HCT116 (cell line): Measurements from ENCODE around the gene DPYD. TPM values are rescaled to one million over a fixed set of nuclear protein-coding genes. Genes with fewer than 3 reads are reported as not detected.

Source experiments
- ATAC-seq: fragments of 200-7000 bp; cut with Tn5 transposase; 2 replicates; pipeline ENCODE4 v1.9.1; 2020; ENCODE audit warnings: mild to moderate bottlenecking, moderate library complexity
- BruUV-seq: library from RNA; stranded (reverse); fragments of 400-500 nt; replicated peaks from 2 replicates; lab custom pipeline; 2021; lab: Mats Ljungman, UMichigan
- CTCF ChIA-PET: fragments of 300-600 bp; sonication (Branson Sonifier 250); formaldehyde crosslinking; loops from one replicate; lab custom pipeline; 2021; ENCODE audit warnings: antibody characterized with exemption; lab: Charles Lee
- POLR2A ChIA-PET: fragments of 300-600, 350-600 bp; sonication (Branson Sonifier 250); formaldehyde crosslinking; loops from one replicate; lab custom pipeline; 2021; ENCODE audit warnings: antibody characterized with exemption; lab: Charles Lee
- RAD21 ChIA-PET, 2 experiments: fragments of 300-600 bp; sonication (Branson Sonifier 250); formaldehyde crosslinking; loops; one replicate each; lab custom pipeline; 2023; ENCODE audit warnings: low total read pairs in 2 of 2; ENCODE audit not compliant: uncharacterized antibody in 2 of 2, unreplicated experiment in 2 of 2, low non-redundant PET in 1 of 2; lab: Charles Lee
- DNase-seq: peaks from one replicate; pipeline ENCODE4 v3.0.0-alpha.2; 2010; ENCODE audit warnings: low read depth, low spot score
- H2AFZ ChIP-seq: fragments of 200-600 bp; shearing (Covaris generic), sonication (generic); 2 replicates; pipeline ENCODE4 v1.6.1; 2017; ENCODE audit warnings: low read depth, mixed run types, mixed read lengths, antibody characterized with exemption, low read length; ENCODE audit not compliant: poor library complexity, severe bottlenecking
- H3K27ac ChIP-seq: 2 replicates; pipeline ENCODE4 v1.5.1; 2012; ENCODE audit warnings: low read depth, low read length
- H3K27me3 ChIP-seq: fragments of 200-600 bp; sonication (generic); 2 replicates; pipeline ENCODE4 v1.6.1; 2016; ENCODE audit warnings: mixed run types, low read length, mixed read lengths; ENCODE audit not compliant: insufficient read depth
- H3K36me3 ChIP-seq, 2 experiments: fragments of 200-500 bp in 1 of 2; fragments of 200-600 bp in 1 of 2; sonication (Bioruptor generic) in 1 of 2; sonication (generic) in 1 of 2; 2 replicates each; pipeline versions ENCODE4 v1.5.1 to v1.6.1; 2014 to 2016; ENCODE audit warnings: low read length in 2 of 2, inconsistent platforms in 1 of 2, mixed read lengths in 1 of 2, mixed run types in 1 of 2; ENCODE audit not compliant: insufficient read depth in 2 of 2, control insufficient read depth in 1 of 2
- H3K4me1 ChIP-seq, 2 experiments: fragments of 200-600 bp in 1 of 2; sonication (generic) in 1 of 2; 2 replicates each; pipeline versions ENCODE4 v1.5.1 to v1.6.1; 2012 to 2017; ENCODE audit warnings: low read length in 2 of 2, inconsistent platforms in 1 of 2, mild to moderate bottlenecking in 1 of 2, mixed read lengths in 1 of 2, mixed run types in 1 of 2, moderate library complexity in 1 of 2; ENCODE audit not compliant: insufficient read depth in 2 of 2, control insufficient read depth in 1 of 2
- H3K4me2 ChIP-seq: fragments of 200-600 bp; sonication (generic); 2 replicates; pipeline ENCODE4 v1.6.1; 2017; ENCODE audit warnings: mixed run types, low read length, mixed read lengths
- H3K4me3 ChIP-seq, 2 experiments: fragments of 200-600 bp in 1 of 2; sonication (generic) in 1 of 2; replicated peaks in 1 of 2; 2 replicates each; pipeline ENCODE4 v1.5.1; 2011 to 2016; ENCODE audit warnings: low read length in 2 of 2, control low read depth in 1 of 2, low read depth in 1 of 2, mild to moderate bottlenecking in 1 of 2, mixed read lengths in 1 of 2, mixed run types in 1 of 2
- H3K79me2 ChIP-seq: fragments of 200-600 bp; sonication (generic); 2 replicates; pipeline ENCODE4 v1.6.1; 2017; ENCODE audit warnings: mild to moderate bottlenecking, mixed run types, low read length, moderate library complexity, mixed read lengths; ENCODE audit not compliant: insufficient read depth
- H3K9ac ChIP-seq: fragments of 200-600 bp; sonication (generic); 2 replicates; pipeline ENCODE4 v1.6.1; 2016; ENCODE audit warnings: low read length, mixed read lengths
- H3K9me2 ChIP-seq: fragments of 200-600 bp; sonication (generic), shearing (Covaris generic); 2 replicates; pipeline ENCODE4 v1.6.1; 2017; ENCODE audit warnings: mixed run types, mild to moderate bottlenecking, moderate library complexity; ENCODE audit not compliant: insufficient read depth
- H3K9me3 ChIP-seq, 2 experiments: fragments of 200-500 bp in 1 of 2; fragments of 200-600 bp in 1 of 2; sonication (Bioruptor generic) in 1 of 2; sonication (generic) in 1 of 2; 2 replicates each; pipeline ENCODE4 v1.6.1; 2014 to 2017; ENCODE audit warnings: low read length in 2 of 2, mixed read lengths in 2 of 2, inconsistent platforms in 1 of 2, low read depth in 1 of 2, mild to moderate bottlenecking in 1 of 2, mixed run types in 1 of 2, moderate library complexity in 1 of 2; ENCODE audit not compliant: control insufficient read depth in 1 of 2, insufficient read depth in 1 of 2
- H4K20me1 ChIP-seq: fragments of 200-600 bp; sonication (generic), shearing (Covaris generic); 2 replicates; pipeline ENCODE4 v1.6.1; 2017; ENCODE audit warnings: mixed run types, mild to moderate bottlenecking, moderate library complexity; ENCODE audit not compliant: insufficient read depth
- ATF3 ChIP-seq: IDR thresholded peaks from 2 replicates; pipeline ENCODE4 v1.6.1; 2012
- EGR1 ChIP-seq: IDR thresholded peaks from 2 replicates; pipeline ENCODE4 v1.6.1; 2012; ENCODE audit warnings: low read depth
- ELF1 ChIP-seq: IDR thresholded peaks from 2 replicates; pipeline ENCODE4 v1.6.1; 2012; ENCODE audit warnings: low read depth, borderline replicate concordance
- EZH2 ChIP-seq: fragments of 200-600 bp; sonication (generic); IDR thresholded peaks from 2 replicates; pipeline ENCODE4 v1.6.1; 2017; ENCODE audit warnings: antibody characterized with exemption, mixed run types
- EZH2phosphoT487 ChIP-seq: fragments of 200-600 bp; IDR thresholded peaks from 2 replicates; pipeline ENCODE4 v1.6.1; 2018; ENCODE audit warnings: antibody characterized with exemption, borderline replicate concordance
- FOSL1 ChIP-seq: IDR thresholded peaks from 2 replicates; pipeline ENCODE4 v1.6.1; 2012; ENCODE audit warnings: low read depth
- JUND ChIP-seq: IDR thresholded peaks from 2 replicates; pipeline ENCODE4 v1.6.1; 2012
- MAX ChIP-seq: IDR thresholded peaks from 2 replicates; pipeline ENCODE4 v1.6.1; 2012
- POLR2A ChIP-seq: IDR thresholded peaks from 2 replicates; pipeline ENCODE4 v1.7.0; 2011; ENCODE audit warnings: borderline replicate concordance; ENCODE audit not compliant: insufficient read depth, insufficient read length; ENCODE audit errors: extremely low read depth
- RAD21 ChIP-seq: IDR thresholded peaks from 2 replicates; pipeline ENCODE4 v1.6.1; 2012; ENCODE audit warnings: low read depth, mild to moderate bottlenecking
- REST ChIP-seq: IDR thresholded peaks from 2 replicates; pipeline ENCODE4 v1.6.1; 2012; ENCODE audit warnings: low read depth
- SIN3A ChIP-seq: IDR thresholded peaks from 2 replicates; pipeline ENCODE4 v1.6.1; 2012; ENCODE audit warnings: low read depth
- SP1 ChIP-seq: IDR thresholded peaks from 2 replicates; pipeline ENCODE4 v1.6.1; 2012; ENCODE audit warnings: low read depth
- SRF ChIP-seq: IDR thresholded peaks from 2 replicates; pipeline ENCODE4 v1.6.1; 2012; ENCODE audit warnings: low read depth
- YY1 ChIP-seq: IDR thresholded peaks from 2 replicates; pipeline ENCODE4 v1.6.1; 2011; ENCODE audit warnings: low read length, low read depth, moderate library complexity, mild to moderate bottlenecking; ENCODE audit not compliant: insufficient replicate concordance; ENCODE audit errors: extremely low read depth
- ZFX ChIP-seq: fragments of 450-650 bp; IDR thresholded peaks from 2 replicates; pipeline ENCODE4 v1.6.1; 2017
- ZNF274 ChIP-seq: fragments of 200-500 bp; sonication (Bioruptor generic); IDR thresholded peaks from 2 replicates; pipeline ENCODE4 v1.6.1; 2014; ENCODE audit warnings: mild to moderate bottlenecking, low read depth, low read length, inconsistent platforms
- intact Hi-C: fragments of 100-400 bp; cut with micrococcal nuclease; formaldehyde crosslinking; loops from 2 replicates; pipeline ENCODE4 v1.10.0; 2022
- total RNA-seq: library from RNA; stranded (reverse); gene quantifications from one replicate; pipeline ENCODE4 v1.2.1, GENCODE V29; 2021; ENCODE audit not compliant: unreplicated experiment
- TF ChIP-seq, protein P1 (sequence below): IDR thresholded peaks from 2 replicates; pipeline ENCODE4 v1.6.1; 2011; ENCODE audit warnings: mild to moderate bottlenecking, low read length, moderate library complexity; ENCODE audit not compliant: insufficient replicate concordance; ENCODE audit errors: extremely low read depth

Gene DPYD
- total RNA-seq, 1 experiment from 2014 or later, result 1.7 TPM

GRCh38 chr1:97044159-97044760 lies 876.6 kb downstream of the DPYD start:
- no peak overlapping the region for H3K4me2 ChIP-seq
- ChIA-PET POLR2A (no interaction called here), CTCF (no interaction called here), RAD21 (no interaction called here)
- no peaks in the 10 kb centered on the region for H3K27me3 ChIP-seq
- H3K4me1 ChIP-seq, result no peaks in the 10 kb centered on the region
- H3K79me2 ChIP-seq, result no peaks in the 10 kb centered on the region
- no peaks in the 10 kb centered on the region for H3K9me3 ChIP-seq
- intact Hi-C loops, result no loop called here
- no peaks in the 10 kb centered on the region for H3K36me3 ChIP-seq
- ATAC-seq (no peak), DNase-seq (no peak)
- H3K4me3 ChIP-seq, result no peak overlapping the region
- no peaks in the 10 kb centered on the region for H4K20me1 ChIP-seq
- no peaks in the 10 kb centered on the region for H3K9me2 ChIP-seq
- no peak overlapping the region for H3K27ac ChIP-seq
- no TSS peak for BruUV-seq
- no peak overlapping the region for H3K9ac ChIP-seq
- H2AFZ ChIP-seq, result no peak overlapping the region
- TF ChIP-seq SIN3A, result no peak
- no peak for TF ChIP-seq MAX
- no peak for TF ChIP-seq REST
- no peak for TF ChIP-seq RAD21
- no peak for TF ChIP-seq SP1
- TF ChIP-seq EGR1, result no peak
- TF ChIP-seq, protein P1, sequence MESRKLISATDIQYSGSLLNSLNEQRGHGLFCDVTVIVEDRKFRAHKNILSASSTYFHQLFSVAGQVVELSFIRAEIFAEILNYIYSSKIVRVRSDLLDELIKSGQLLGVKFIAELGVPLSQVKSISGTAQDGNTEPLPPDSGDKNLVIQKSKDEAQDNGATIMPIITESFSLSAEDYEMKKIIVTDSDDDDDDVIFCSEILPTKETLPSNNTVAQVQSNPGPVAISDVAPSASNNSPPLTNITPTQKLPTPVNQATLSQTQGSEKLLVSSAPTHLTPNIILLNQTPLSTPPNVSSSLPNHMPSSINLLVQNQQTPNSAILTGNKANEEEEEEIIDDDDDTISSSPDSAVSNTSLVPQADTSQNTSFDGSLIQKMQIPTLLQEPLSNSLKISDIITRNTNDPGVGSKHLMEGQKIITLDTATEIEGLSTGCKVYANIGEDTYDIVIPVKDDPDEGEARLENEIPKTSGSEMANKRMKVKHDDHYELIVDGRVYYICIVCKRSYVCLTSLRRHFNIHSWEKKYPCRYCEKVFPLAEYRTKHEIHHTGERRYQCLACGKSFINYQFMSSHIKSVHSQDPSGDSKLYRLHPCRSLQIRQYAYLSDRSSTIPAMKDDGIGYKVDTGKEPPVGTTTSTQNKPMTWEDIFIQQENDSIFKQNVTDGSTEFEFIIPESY, result no peak
- no peak for TF ChIP-seq FOSL1
- no peak for TF ChIP-seq JUND
- TF ChIP-seq ZFX, result no peak
- no peak for TF ChIP-seq EZH2
- no peak for TF ChIP-seq ZNF274
- TF ChIP-seq ATF3, result no peak
- TF ChIP-seq POLR2A, result no peak
- TF ChIP-seq EZH2phosphoT487, result no peak
- TF ChIP-seq YY1, result no peak
- no peak for TF ChIP-seq SRF
- no peak for TF ChIP-seq ELF1
